A673 (cell line): ENCODE measurements around the gene RNF6.

Experiments
- CTCF ChIP-seq: fragments of 300-800, 200-600 bp; sonication (generic); conservative IDR thresholded peaks from 2 replicates; pipeline ENCODE4 v1.5.1; 2017; ENCODE audit warnings: low read depth, mild to moderate bottlenecking, antibody characterized with exemption, low read length, moderate library complexity, mixed read lengths
- EZH2 ChIP-seq: fragments of 200-600 bp; sonication (generic); IDR thresholded peaks from 2 replicates; pipeline ENCODE4 v1.6.1; 2017; ENCODE audit warnings: borderline replicate concordance, low read depth, mild to moderate bottlenecking, mixed read lengths, antibody characterized with exemption, low read length; ENCODE audit not compliant: poor library complexity, severe bottlenecking

DNA sequence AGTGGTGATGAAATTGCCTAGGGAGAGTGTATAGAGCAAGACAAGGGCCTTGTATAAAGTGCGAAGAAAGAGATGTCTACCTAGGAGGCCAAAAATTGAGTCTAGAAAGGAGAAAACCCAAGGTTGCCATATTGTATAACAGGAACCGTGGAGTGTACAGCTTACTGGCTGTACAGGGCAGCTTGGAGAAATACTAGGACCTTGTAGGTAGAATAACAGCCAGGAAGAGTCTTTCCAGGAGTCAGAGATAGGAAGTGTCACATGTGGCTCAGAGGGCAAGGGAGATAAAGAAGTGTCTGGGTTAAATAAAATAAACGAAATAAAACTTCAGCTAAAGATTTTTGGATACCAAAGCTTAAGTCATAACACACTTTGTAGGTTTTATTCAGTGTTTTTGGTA lies 44.2 kb upstream of the RNF6 start:
- no peak for TF ChIP-seq CTCF
- no peak for TF ChIP-seq EZH2
